Left ventricle myocardium superior (tissue), 1 donor: Measurements from ENCODE around the gene CDKAL1. TPM values are rescaled to one million over a fixed set of nuclear protein-coding genes. Genes with fewer than 3 reads are reported as not detected.
A peak's percentile ranks its signal among the peaks of the same experiment; 100 is the strongest.
"Not testable (repeated sequence)": the region's sequence is repeated elsewhere in the genome, so short reads cannot be mapped to it uniquely, and the experiment has no call there.

Experiments
- ATAC-seq: fragments of 200-7000 bp; cut with Tn5 transposase; one replicate; pipeline ENCODE4 v1.9.1; 2020; ENCODE audit warnings: mild to moderate bottlenecking, moderate library complexity
- DNase-seq: peaks from one replicate; pipeline ENCODE4 v3.0.0-alpha.2; 2020
- intact Hi-C: fragments of 100-400 bp; cut with micrococcal nuclease; formaldehyde crosslinking; loops from one replicate; pipeline ENCODE4 v1.11.0; 2022
- total RNA-seq: library from RNA; stranded (reverse); fragmentation: NEBNext Ultra II Directional; extraction: Animal tissue kit (Norgen Biotek cat#: 25700); gene quantifications from one replicate; pipeline ENCODE4 v1.2.1, GENCODE V29; 2021
- donor health status: DM: no; HTN: yes; CAD: no; lungs with severe emphysema.

Gene CDKAL1
- total RNA-seq, 1 donor from 2014 or later: 9.9 TPM

GRCh38 chr6:20626165-20626564, 91.9 kb downstream of the CDKAL1 start:
- intact Hi-C loops: no loop called here
- no peak for DNase-seq

GRCh38 chr6:20629509-20629908, 95.3 kb downstream of the CDKAL1 start:
- ATAC-seq (no peak), DNase-seq (no peak)
- intact Hi-C loops: no loop called here

More at GRCh38 chr6:20626165-20626564, 91.9 kb downstream of the CDKAL1 start:
- ATAC-seq: no peak

GRCh38 chr6:20630136-20630535, 95.9 kb downstream of the CDKAL1 start:
- ATAC-seq (no peak), DNase-seq (no peak)
- intact Hi-C loops: no loop called here

- ATAC-seq: no peak
- no peak for DNase-seq
- intact Hi-C loops: no loop called here
Observed at GRCh38 chr6:20630617-20631548, 96.6 kb downstream of the CDKAL1 start.

- intact Hi-C loops: no loop called here
- DNase-seq (no peak), ATAC-seq (peak; percentile 15)
Observed at GRCh38 chr6:20631549-20631924, 97.3 kb downstream of the CDKAL1 start.

- intact Hi-C loops: no loop called here
- DNase-seq: no peak
- ATAC-seq: no peak
Observed at GRCh38 chr6:20632696-20633095, 98.4 kb downstream of the CDKAL1 start.

- intact Hi-C loops: no loop called here
- ATAC-seq: no peak
- DNase-seq: no peak
Observed at GRCh38 chr6:20633566-20634340, 99.5 kb downstream of the CDKAL1 start.

GRCh38 chr6:20639161-20639560, 104.9 kb downstream of the CDKAL1 start:
- no peak for DNase-seq
- no peak for ATAC-seq
- intact Hi-C loops: no loop called here

GRCh38 chr6:20640181-20640580, 105.9 kb downstream of the CDKAL1 start:
- intact Hi-C loops: no loop called here

GRCh38 chr6:20642441-20642840, 108.2 kb downstream of the CDKAL1 start:
- intact Hi-C loops: no loop called here
- DNase-seq (no peak), ATAC-seq (no peak)

More at GRCh38 chr6:20640181-20640580, 105.9 kb downstream of the CDKAL1 start:
- no peak for DNase-seq
- no peak for ATAC-seq

GRCh38 chr6:20644667-20645370, 110.6 kb downstream of the CDKAL1 start:
- intact Hi-C loops: no loop called here
- ATAC-seq (no peak), DNase-seq (no peak)

GRCh38 chr6:20645572-20645971, 111.3 kb downstream of the CDKAL1 start:
- ATAC-seq, intact Hi-C loops, DNase-seq: not testable (repeated sequence)

- intact Hi-C loops: no loop called here
- no peak for DNase-seq
- no peak for ATAC-seq
Observed at GRCh38 chr6:20647585-20647984, 113.3 kb downstream of the CDKAL1 start.

- intact Hi-C loops, DNase-seq, ATAC-seq: not testable (repeated sequence)
Observed at GRCh38 chr6:20649696-20650470, 115.6 kb downstream of the CDKAL1 start.

GRCh38 chr6:20652299-20653084, 118.2 kb downstream of the CDKAL1 start:
- DNase-seq: no peak
- intact Hi-C loops: no loop called here

GRCh38 chr6:20653085-20653479, 118.8 kb downstream of the CDKAL1 start:
- ATAC-seq (no peak), DNase-seq (no peak)
- intact Hi-C loops: no loop called here

More at GRCh38 chr6:20652299-20653084, 118.2 kb downstream of the CDKAL1 start:
- ATAC-seq: no peak

GRCh38 chr6:20655317-20655716, 121.1 kb downstream of the CDKAL1 start:
- ATAC-seq (no peak), DNase-seq (no peak)
- intact Hi-C loops: no loop called here

GRCh38 chr6:20657274-20657800, 123.1 kb downstream of the CDKAL1 start:
- no peak for ATAC-seq
- DNase-seq: no peak
- intact Hi-C loops: no loop called here
